Cortex of kidney (tissue), 1 donor: ENCODE data around the gene TRIM47.

Source experiments
- DNase-seq: peaks from one replicate; lab custom pipeline; 2025; lab: John Stamatoyannopoulos, UW

The TRIM47 gene

GRCh38 chr17:75878174-75878998, at the start of gene TRIM47:
TSS of gene TRIM47 (minus strand) at chr17:75878581. CDS start at chr17:75878548, 33 bp downstream.
- DNase-seq, result no peak

DNA sequence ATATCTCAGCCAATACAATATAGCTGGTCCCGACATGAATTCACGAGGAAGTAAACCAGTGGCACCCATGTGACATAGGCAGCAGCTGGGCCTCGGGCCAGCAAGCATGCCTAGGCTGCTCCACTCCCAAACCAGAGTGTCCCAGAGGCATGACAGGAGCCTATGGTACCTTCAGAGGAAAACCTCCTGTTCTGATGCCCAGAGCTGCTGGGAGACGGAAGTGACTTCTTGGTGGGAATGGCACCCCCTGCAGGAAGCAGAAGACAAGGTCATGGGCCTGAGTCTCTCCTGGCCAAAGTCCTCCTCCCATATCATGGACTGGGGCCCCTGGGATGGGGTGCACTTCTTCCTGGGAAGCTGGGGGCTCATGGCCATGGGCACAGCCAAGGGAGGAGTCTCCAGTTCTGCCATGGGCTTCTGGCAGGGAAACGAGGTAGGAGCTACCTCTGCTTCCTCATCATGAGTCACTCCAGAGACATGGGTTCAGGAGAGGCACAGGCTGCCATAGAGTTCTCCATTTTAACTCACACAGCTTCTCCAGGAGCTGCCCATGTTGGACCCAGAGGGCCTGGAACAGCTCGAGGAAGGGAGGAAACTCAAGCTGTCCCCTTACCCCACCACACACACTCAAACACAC, 49.0 kb upstream of the TRIM47 start:
- no peak for DNase-seq

DNA sequence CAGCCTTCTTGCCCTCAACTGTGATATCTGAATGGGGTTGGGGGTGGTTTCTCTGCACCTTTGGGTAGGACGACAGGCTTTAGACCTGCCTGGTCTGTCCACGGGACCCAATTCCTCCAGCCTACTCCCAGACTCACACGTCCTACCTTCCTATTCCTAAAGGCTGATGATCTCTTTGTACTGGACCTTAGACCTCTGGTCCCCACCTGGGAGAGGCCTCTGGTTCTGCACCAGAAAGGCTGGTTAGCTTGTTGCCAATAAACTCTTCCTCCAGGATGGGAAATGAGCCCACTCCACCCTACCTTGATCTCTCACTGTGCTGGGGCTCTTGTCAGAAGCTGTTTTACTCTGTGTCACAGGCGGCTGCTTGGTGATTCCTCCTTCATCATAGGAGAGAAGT, 48.1 kb upstream of the TRIM47 start:
- DNase-seq, result no peak

DNA sequence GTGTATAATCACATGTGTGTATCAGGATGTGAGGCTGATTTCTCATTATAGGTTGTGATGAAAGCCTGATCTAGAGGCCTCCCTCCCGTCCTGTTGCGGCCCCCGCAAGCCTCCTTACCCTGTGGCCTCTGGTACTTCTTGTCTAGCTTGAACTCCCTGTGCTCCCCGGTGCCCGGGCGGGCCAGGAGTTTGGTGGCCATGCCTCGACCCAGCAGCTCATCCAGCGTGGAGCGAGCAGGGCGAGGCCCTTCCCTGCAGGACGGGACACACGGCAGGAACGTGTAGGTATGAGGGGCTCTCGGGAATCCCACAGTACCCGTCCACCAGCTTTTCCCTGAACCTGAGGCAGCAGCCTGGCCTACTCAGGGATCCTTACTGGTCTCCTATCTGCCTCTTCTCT, 47.5 kb upstream of the TRIM47 start:
- DNase-seq, result no peak

GRCh38 chr17:75925103-75925502, 46.7 kb upstream of the TRIM47 start:
- no peak for DNase-seq

DNA sequence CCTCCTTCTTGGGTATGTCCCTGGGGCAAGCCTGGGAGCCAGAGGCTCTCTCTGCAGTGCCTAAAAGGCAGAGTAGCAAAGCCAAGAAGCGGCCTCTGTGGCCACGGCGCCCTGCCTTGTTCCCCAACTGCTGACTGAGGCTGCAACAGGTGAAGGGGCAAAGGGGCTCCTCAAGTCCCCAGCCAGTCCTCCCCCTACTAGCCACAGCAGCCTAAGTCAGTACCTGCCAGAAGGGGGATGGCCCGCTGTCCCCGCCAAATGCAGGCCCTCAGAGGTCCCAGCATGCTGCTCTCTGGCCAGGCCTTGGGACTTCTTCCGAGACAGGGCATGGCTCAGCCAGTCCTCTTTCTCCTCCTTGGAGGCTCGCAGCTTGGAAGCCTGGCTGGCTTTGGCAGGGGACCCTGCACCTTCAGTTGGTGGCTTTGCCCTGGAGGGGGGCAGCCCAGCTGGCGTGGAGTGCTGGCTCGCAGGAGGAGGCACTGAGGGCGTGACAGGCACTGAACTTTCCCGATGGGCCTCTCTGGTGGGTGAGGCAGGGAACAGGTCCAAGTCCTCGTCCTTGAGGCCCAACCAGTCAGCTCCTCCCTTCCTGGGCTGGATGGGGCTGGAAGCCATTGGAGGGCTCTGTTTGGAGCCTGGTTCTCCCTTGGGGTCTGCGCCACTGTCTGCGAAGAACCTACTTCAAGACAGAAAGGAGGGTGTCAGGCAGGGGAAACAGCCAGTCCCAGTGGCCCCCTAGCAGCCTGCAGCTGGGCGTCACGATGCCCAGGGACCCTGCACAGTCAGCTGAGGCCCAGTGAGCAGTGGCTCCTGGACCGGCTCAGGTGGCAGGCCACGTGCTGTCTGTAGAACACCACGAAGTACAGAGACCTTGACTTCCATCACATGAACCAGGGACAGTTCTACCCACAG, 44.8 kb upstream of the TRIM47 start:
- DNase-seq, result no peak

DNA sequence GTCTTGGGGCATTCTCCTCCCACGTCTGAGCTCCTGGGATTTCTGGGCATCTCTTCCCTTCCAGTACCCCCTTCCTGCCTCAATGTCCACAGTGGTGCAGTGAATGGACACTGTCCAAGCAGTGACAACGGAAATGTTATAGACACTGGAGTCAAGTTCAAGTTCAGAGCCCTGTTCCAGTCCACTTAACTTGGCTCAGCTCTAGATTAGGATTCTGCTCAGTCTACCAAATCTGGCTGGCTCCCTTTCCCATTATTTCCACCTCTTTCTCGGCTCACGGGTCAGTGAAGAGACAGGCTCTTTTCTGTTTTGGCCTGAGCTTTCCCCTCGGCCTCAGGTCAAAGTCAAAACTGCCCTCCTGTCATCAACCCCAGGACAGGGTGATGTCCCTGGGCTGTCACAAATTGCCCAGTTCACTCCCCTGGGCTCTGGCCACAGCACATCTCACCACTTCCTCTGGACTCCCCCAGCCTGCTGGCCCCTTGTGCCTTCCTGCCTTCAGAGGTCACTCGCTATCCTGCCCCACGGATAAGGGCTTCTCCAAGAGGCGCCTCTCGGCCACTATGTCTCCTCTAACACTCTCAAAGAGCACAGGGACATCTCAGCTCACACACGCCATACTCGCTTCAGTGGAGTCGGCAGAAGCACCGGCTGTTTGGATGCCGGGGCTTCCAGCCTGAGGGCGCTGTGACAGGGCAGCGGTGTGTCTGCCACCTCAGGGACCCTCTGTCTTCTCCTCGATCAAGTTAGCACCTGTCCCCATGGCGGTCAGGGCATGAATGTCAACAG, 44.0 kb upstream of the TRIM47 start:
- no peak for DNase-seq

- no peak for DNase-seq
These were observed 43.2 kb upstream of the TRIM47 start for GRCh38 chr17:75921596-75921995.

GRCh38 chr17:75920045-75920560, 41.7 kb upstream of the TRIM47 start:
- no peak for DNase-seq

DNA sequence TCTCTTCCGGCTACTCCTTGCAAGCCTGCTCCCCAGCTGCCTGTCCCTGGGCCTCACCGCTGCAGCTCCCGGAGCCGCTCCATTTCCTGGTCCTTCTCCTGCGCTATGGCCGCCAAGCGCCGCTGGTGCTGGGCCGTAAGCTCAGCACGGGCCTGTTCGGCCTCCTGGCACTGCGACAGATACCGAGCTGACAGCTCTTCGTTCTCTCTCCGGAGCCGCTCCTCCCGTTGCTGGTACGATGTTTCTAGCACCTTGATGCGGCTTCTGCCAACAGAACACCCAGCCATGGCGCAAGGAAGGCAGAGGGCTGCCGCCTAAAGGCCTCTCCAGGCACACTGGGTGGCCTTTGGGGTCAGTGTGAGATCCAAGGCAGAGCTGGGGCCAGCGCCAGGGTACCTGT, 41.2 kb upstream of the TRIM47 start:
- DNase-seq, result no peak

GRCh38 chr17:75917917-75918445, 39.6 kb upstream of the TRIM47 start:
- no peak for DNase-seq

- DNase-seq, result no peak
These were observed 38.9 kb upstream of the TRIM47 start for GRCh38 chr17:75917141-75917916.

DNA sequence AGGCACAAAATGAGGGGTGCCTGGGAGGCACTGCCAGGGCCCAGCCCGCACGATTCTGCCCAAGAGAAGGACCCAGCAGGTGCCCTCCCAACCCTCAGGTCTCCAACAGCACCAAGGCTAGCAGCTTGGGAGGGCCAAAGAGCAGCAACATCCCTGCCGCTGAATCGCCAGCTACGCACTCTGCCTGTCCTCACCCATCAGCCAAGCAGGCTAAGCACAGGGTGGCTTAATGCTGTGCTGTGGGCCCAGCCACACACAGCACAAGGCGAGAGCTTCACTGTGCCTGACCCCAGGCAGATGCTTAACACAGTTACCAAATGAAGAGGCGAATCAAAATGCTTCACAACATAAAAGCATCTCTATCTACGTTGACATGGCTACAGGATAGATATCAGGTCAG, 36.9 kb upstream of the TRIM47 start:
- DNase-seq, result no peak

DNA sequence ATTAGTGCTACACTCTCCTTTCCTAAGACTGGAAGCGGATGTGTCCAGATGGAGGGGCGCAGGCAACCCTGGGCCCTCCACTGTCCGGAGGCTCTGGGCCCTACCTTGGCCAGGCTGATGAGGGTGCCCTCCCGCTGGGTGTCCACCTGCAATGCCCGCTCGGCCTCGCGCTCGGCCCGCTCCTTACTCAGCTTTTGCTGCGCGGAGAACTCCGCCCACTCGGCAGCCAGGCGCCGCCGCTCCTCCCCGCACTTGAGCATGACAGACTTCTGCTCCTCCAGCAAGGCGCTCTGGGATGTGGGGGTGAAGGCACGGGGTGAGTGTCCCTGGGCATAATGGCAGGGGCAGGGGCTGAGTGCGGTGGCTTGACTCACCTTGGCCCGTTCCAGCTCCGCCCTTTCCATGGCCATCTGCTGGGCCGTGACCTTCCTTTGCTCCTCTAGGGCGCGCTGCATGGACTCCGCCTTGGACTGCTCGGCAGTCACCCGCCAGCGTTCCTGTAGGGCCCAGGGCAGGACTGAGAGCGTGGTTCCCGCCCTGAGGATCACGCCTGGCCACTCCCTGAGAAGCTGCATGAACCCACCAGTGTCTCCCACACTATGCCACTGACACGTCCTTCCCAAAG, 36.4 kb upstream of the TRIM47 start:
- DNase-seq, result no peak

DNA sequence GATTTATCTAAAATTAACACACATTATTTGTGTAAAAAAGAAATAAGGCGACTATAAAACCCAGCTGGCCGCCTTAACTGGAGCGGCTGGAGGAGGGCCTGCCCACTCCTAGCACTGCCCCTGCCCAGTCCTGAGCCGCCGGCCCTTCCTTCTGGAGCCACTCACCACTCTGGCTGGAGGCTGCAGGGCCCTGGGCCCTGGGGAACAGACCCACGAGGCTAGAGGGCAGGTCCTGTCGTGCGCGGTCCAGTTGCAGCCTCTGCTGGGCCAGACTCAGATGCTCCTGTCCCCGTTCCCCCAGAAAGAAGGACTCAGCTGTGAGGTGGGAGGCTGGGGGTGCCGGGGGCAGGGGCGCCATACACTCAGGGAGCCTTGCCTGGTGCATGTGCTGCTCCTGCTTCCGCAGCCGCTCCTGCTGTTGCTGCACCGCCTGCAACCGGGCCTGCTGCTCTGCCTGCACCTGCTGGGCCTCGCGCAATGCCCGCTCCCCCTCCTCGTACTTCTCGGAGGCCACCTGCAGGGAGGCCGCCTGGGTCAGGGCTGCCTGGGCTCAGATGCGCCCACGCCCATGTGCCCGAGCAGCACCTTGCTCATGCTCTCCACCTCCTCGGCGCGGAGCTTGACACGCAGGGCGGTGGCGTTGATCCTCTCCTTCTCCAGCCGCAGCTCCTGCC, 35.3 kb upstream of the TRIM47 start:
- DNase-seq, result no peak

DNA sequence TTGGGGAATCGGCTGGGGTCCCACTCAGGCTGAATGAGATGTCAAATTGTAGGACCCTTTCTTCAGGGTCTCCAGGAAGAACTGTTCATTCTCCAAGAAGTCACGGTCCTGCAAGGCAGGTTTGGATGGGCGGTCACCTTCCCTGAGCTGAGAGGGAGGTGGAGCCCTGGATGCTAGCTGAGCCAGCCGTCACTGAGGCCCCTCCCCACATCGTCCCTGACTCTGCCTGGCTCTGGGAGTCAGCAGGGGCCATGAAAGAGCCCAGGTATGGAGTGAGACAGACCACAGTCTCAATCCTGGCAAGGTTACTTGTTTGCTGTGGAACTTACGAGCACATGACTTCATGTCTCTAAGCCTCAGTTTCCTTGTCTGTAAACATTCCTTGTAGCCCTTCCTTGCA, 32.3 kb upstream of the TRIM47 start:
- DNase-seq, result no peak

GRCh38 chr17:75909812-75910274, 31.5 kb upstream of the TRIM47 start:
- no peak for DNase-seq

DNA sequence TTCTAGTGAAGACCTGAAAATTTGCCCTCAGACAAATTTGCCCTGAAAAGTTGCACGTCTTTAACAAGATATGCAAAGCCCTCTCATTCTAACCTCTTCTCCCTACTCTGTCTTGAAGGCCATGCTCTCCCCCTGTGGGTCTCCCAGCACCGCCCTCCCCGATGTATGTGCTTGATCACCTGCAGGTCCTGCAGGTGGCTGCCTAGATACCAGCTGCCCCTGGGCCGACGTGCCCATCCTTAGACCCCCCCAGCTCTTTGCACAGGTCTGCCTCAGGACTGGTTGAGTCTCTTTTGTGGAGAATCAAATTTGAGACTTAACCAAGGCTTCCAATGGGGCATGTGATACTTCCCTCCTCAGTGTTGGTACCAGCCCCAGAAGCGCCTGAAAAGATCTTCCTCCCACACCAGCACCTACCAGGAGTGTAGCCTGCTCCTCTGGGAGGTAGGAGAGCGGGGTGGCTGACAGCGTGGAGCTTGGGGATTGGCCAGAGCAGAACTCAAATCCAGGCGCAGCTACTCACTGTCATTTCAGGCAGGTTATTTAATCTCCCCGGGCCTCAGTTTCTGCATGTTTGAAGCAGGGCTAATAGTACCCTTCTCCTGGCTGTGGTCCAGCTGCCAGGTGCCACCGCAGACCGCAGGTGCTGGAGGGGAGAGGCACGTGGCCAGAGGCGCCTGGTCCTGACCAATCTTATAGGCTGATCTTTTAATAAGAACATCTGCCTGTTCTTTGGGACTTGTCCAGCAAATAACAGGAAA, 30.9 kb upstream of the TRIM47 start:
- no peak for DNase-seq

GRCh38 chr17:75908201-75908600, 29.8 kb upstream of the TRIM47 start:
- no peak for DNase-seq
